GM18517 (cell line): ENCODE measurements around the gene JPH2.
"Not testable (repeated sequence)": the region's sequence is repeated elsewhere in the genome, so short reads cannot be mapped to it uniquely, and the experiment has no call there.

Experiments used
- ATAC-seq: cut with Tn5 transposase; IDR thresholded peaks from one replicate; pipeline ENCODE4 v1.9.1; 2021; ENCODE audit warnings: mild to moderate bottlenecking, moderate library complexity; ENCODE audit not compliant: unreplicated experiment

The JPH2 gene

DNA sequence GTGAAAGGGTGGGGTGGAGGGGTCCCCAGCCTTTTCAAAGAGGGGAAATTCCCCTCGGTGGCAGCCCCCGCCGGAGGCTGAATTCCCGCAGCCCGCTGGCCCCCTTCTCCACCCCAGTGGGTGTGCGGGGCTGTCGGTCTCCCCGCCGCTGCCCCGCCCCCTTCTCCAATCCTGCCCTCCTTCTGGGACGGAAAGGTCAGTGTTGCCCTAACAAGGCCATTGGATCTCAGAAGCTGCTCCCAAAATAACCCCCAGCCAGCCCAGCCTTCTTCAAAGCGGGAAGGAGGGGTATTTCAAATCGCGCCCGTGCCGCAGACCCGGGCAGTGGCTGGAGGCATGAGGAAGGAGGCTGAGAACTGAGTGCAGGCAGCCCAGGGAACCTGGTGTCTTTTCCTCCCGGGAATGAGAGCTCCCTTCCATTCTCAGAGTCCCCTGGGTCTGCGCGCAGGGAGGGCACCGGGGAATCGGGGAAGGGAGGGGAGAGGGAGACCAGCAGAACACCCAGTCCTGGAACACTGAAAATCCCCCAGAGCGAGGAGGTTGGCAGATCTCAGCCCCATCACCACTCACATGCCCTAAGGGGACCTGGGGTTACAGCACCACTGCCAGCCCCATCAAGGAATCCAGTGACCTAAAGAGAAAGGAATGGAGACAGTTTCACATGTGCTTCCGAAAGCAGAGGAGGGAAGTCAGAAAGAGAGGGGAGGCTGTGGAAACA is at the start of gene JPH2:
TSS of gene JPH2 (minus strand) at position 135 of the 718 bp plus-strand sequence. CDS start 483 bp downstream, outside the sequence.
- ATAC-seq = no peak

DNA sequence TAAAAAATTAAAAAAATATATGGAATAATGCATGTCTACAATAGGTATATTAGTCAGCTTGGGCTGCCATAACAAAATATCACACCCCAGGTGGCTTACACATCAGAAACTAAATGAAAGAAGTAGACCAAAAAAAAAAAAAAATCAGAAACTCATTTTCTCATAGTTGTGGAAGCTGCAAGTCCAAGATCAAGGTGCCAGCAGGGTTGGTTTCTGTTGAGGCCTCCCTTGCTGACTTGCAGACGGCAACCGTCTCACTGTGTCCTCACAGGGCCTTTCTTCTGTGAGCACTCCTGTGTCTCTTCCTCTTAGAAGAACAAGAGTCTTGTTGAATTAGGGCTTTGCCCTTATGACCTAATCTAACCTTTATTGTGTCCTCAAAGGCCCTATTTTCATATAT is 48.7 kb upstream of the JPH2 start:
- ATAC-seq = no peak

DNA sequence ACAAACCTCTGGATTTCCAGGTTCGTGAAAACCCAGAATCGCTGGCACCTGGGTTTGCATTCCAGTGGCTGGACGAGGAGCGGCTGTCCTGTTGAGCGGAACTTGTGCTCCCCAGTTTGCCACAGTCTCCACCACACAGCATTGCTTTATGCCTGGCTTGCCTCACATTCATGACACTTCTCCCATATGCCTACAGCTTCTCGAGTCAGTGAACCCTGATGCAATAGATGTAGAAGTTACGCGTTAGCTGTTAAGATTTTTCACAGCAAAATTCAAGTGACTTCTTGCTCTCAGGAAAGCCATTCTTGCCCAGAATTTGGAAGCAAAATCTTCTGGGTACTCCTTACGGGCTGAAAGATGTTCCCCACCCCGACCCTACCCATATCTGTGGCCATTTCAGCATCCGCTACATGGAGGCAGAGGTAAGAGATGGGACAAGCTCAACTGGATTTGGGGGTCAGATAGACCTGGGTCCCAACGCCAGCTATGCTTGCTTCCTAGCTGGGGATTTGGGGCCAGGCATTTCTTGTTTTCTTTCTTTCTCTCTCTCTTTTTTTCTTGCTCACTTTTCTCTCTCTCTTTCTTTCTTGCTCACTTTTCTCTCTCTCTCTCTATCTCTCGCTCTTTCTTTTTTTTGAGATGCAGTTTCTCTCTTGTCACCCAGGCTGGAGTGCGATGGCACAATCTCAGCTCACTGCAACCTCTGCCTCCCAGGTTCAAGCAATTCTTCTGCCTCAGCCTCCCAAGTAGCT is 47.8 kb upstream of the JPH2 start:
- ATAC-seq = no peak

DNA sequence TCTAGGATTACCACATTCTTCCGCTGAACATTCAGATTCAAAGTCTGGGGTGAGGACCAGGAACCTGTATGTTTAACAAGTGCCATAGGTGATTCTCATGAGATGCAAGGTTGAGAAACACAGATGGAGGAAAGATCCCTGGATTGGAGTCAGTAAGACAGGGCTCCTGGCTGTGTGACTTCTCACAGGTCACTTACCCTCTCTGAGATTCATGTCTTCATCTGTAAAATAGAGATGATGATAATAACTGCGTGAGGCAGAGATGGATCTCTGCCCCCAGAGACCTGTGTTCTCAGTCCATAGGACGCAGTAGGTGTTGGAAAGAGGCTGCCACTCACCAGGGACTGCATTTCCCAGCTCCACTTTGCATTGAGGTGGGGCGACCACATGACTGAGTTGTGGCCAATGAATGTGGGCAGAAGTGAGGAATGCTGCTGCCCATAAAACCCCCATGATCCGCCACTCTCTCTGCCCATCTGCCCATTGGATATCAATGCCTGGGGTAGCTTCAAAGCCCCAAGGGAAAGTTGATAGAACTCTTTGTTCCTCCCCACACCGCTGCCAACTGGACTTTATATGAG is 46.5 kb upstream of the JPH2 start:
- ATAC-seq = no peak

DNA sequence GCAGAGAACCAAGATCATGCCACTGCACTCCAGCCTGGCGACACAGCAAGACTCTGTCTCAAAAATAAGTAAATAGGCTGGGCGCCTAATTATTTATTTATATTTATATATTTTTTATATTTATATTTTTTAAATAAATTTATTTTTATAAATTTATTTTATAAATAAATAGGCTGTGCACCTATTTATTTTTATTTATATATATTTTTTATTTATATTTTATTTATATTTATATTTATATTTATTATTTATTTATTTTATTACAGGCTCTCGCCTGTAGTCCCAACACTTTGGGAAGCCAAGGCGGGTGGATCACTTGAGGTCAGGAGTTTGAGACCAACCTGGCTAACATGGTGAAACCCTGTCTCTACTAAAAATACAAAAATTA is 45.5 kb upstream of the JPH2 start:
- not testable (repeated sequence) for ATAC-seq

DNA sequence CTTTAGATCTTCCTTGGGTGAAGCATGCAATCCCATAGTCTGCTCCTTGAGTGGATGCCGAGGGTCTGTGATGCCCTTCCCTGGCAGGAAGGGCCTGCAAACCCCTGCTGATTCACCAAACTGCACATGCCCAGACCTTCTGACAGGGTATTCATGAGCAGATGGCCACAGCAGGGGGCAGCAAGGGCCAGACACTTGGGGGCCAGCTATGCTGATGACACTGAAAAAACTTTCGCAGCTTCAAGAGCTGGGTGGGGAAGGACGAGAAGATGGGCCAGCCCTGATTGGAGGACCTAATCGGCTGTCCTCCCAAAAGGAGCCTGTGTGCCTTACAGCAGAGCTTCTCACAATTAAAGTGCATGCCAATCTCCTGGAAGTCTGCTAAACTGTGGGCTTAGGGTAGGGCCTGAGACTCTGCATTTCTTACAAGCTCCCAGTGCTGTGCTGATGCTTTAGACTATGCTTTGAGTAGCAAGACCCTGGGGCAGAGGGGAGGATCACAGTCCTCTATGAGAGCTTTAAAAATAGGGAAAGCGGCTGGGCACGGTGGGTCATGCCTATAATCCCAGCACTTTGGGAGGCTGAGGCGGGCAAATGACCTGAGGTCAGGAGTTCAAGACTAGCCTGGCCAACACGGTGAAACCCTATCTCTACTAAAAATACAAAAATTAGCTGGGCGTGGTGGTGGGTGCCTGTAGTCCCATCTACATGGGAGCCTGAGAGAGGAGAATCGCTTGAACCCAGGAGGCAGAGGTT is 44.9 kb upstream of the JPH2 start:
- no peak for ATAC-seq

DNA sequence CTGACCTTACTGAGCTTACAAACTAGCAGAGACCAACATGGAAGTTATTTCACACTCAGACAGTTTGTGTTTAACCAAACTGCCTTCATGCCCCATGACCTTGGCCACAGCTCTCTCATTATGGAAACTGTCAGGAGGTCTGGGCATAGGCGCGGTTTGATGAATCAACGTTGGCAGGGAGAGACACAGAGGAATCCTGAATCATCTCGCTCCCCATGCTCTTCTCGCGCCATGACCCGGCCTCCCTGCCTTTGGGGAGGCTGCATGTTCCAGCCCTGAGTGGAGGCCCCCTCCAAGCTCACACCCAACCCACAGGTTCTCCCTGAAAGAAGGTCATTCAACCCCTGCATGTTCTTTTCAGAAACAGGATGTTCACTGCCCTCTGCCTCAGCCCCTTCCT is 44.2 kb upstream of the JPH2 start:
- no peak for ATAC-seq

DNA sequence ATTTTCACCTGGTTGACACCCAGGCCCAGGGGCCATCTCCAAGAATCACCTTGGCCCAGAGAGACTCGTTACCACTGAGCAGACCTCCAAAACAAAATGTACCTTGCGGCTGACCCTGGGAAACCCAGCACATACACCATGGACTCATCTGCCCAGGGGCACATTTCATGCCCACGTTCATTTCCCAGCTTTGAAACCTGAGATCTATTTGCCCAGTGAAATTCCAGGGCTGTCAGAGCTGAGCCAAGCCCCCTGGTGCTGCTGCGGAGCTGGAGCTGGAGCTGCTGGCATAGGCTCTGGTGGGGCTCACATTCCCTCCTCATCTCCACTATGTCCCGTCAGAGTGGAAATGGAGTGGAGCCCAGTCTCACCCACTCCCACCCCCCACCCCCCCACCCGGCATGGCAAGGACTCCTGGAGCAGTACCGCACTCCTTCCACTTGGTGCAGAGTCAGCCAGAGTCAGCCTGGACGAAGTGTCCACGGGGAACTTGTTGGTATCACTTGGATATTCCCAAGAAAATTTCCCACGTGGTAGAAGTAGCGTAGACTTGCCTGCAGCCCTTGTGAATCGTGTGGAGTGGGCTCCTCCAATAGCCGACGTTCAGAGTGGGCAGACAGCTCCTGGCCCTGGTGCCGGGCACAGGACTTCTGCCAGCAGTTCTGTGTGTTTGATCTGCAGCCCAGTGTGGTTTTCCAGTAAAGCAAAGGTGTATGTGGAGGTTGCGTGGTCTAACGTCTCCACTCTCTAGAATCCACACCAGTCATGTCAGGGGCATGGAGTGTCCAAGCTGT is 41.7 kb upstream of the JPH2 start:
- no peak for ATAC-seq

DNA sequence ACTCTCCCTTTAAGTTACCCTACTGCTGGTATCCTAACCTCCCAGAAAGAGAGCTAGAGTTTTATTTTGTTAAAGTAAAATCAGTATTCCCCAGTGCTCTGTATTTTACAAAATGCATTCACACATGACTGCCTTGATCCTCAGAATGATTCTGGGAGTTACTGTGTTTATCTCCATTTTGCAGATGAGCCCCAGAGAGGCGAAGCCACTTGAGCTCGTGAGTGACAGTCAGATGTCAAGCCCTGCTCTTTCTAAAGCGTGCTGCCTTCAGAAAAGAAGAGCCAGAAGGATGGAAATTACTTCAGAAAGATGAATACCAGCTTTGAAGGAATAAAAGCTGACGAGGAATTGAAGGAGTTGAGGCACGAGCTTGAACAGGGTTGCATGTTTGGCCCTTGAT is 37.6 kb upstream of the JPH2 start:
- no peak for ATAC-seq

DNA sequence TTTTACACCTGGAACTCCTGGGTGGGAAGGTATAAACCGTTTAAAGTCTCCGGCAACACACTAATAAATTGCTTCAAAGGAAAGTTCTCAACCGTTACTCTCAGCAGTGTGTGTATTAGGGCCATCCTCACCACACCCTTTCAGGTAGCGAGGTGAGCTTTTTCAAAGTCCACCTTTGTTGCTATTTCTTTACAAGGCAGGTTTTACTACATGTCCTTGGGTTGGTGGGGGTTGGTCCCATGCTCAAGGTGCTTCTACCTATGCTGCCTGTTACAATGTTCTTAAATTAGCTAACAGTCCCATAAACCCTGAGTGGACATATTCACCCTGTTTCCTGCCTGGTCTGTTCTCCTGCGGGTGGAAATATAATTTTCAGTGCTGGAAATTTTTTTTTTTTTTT is 36.7 kb upstream of the JPH2 start:
- ATAC-seq = no peak

DNA sequence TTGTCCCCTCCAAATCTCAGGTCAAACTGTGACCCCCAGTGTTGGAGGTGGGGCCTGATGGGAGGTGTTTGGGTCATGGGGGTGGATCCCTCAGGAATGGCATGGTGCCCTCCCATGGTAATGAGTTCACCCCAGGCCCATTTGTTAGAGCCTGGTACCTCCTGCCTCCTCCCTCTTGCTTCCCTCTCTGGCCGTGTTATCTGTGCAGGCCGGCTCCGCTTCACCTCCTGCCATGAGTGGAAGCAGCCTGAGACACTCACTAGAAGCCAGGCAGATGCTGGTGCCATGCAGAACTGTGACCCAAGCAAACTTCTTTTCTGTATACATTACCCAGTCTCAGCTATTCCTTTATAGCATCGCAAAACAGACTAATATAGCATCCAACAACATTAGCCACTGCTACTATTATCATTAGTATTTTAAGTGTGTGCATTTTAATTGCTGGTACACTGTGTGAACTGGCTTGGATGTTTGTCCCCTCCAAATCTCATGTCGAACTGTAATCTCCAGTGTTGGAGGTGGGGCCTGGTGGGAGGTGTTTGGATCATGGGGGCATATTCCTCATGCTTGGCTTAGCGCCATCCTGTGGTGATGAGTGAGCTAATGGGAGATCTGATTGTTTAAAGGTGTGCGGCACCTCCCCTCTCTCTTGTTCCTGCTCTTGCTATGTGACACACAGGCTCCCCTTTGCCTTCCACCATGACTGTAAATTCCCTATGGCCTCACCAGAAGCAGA is 35.8 kb upstream of the JPH2 start:
- no peak for ATAC-seq

DNA sequence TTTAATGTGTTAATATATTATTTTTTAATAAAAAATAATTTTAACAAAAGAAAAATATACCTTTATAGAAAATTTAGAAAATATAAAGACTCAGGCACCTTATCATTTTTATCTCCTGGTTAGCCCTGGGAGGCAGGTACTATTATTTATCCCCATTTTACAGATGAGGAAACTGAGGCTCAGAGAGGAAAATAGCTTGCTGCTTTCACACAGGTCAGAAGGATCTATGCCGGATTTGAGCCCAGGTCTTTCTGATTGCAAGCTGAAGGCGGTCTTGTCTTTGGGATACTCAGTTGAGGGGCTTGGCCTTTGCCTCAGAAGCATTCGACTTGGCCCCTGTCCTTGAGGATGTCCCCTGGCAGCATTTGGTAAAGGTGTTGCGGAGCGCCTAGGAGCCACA is 35.0 kb upstream of the JPH2 start:
- ATAC-seq = no peak

DNA sequence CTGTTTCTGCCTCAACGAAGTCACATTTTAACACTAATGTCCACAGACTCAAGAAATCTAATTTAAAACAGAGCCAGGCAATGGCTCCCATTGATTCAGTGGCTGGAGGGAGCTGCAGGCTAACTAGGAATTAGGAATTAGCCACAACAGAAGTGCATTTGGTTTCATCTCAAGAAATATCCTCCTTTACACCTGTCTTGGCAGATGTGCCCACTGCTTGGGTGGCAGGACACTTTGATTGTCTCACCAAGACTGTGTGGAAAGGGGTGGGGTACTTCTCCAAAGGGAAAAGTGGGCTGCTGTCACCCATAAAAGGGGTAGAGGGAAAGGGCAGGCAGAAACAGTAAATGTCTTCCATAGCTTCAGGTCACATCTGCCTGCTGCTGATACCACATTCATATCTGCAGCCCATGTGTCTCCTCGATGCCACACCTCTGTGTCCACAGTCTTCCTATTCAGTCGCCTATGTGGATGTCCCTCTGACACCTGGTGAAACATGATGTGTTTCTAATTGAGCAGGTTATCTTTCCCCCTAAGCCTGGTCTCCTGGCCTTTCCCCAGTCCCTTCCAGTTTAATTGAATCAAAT is 34.5 kb upstream of the JPH2 start:
- ATAC-seq = no peak

DNA sequence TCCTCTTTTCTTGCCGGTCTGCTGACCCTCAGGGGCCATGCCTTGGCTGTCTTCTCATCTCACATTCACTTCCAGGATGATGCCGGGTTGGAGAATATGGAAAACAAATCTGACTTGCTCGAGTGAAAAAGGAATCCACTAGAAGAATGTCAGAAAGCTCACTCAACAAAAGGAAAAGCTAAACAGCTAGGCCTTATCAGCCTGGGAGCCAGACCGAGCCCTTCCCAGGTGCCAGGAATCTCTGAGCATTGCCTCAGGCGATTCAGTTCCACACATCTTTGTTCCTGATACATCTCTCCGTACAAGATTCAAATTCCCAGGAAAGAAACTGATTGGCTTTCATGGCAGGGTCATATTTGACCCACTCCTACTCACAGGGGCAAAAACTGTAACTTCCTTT is 32.8 kb upstream of the JPH2 start:
- no peak for ATAC-seq

DNA sequence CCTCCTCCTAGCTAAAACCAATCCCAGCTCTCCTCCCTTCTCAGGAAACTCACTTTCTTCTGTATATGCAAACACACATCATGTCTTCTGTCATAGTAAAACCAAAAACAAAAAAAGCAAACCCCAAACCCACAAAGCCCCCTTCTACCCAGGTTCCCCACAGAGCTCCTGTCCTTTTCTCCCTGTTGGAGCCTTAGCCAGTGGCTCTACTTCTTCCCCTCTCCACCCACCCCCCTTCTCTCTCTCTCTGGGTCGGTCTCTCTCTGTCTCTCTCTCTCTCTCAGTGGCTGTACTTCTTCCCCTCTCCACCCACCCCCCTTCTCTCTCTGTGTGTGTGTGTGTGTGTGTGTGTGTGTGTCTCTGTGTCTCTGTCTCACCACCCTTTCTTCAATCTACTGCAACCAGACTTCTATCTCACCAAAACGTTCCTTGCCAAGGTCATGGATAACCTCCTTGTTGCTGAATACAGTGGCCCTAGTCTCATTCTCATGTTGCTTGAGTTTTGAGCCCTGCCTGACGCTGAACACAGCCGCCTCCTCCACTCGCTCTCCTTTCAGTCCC is 32.3 kb upstream of the JPH2 start:
- no peak for ATAC-seq

DNA sequence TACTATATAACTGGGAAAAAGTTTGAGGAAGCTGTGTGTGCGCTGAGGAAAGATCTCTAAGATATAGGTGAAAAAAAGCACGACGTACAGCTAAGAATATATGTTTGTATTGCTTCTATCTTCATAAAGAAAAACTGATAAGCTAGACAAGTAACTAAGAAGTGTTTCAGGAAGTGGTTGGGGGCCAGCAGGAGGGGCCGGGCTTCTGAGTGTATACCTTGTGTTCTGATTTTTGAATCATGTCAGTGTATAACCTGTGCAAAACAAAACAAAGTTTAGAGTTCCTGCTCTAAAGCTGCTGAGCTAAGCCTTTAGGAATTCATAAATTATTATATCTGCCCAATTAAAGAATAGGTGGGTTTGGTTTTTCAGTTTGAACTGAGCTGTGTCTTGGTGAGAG is 31.5 kb upstream of the JPH2 start:
- ATAC-seq = no peak

DNA sequence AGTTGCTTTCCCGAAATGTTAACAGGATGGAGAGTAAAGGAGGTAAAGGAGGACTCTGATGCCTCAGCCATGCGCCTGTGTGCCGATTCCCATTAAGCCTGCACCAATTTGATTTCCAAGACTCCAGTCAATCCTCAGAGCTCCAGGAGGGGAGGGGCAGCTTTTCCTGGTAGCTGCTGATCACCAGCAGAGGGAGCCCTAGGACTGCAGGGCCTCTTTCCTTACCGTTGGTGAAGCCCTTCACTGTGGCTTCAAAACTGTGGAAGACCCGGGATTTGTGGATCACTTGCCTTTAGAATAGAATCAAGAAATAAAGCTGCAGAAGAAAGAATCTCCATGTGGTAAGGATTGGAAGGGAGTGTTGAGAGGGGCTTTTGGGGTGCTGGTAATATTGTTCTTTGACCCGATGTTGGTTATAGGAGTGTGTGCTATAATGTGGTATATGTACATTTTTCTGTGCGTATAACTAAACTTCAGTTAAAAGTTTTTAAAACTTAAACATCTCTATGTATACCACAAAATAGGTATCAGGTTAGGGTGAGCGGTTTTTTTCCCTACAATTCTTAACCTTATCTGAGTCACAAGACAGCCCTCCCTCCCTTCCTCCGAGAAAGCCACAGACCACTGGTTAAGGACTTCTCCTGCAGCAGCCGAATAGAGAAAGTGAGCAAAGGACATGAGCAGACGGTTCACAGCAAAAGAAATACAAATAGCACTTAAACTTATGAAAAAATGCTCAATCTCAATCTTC is 30.5 kb upstream of the JPH2 start:
- ATAC-seq = no peak

DNA sequence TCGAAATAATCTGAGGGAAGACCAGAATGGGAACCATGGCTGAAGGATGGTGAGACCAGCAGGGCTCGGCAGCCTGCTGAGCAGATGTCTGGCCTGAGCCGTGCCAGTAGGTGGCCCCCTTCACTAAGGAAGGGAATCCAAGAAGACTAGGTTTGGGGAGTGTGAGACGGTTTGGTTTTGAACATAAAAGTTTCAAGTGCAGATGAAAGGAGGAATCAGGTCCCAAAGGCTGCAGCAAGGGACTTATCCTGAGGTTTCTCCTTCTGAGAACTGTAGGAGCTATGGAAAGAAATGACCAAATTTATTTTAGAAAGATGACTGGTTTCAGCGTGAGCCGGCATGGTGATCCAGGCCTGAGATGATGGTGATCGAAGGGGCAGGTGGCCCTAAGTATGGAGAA is 28.1 kb upstream of the JPH2 start:
- ATAC-seq = no peak

DNA sequence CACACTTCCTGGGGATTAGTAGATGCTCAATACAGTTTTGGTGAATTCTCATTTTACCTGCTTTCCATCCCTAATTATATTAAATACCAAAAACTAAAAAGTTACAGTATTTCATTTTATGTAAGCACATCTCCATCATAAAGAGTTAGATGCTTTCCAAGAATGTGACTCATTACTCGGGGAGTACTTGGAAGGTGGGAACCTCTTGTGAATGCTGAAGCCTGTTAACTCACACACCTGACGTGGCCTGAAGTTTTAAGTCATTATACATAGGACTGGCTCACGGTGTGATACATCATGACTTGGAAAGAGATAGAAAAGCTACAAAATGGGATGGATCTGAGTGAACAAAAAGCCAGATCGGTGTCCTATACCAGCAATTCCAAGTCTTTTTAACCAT is 25.8 kb upstream of the JPH2 start:
- no peak for ATAC-seq
